PC-3 (cell line): ENCODE measurements around the gene NUDT8. TPM values are rescaled to one million over a fixed set of nuclear protein-coding genes. Genes with fewer than 3 reads are reported as not detected.
A peak's percentile ranks its signal among the peaks of the same experiment; 100 is the strongest.
"Not testable (repeated sequence)": the region's sequence is repeated elsewhere in the genome, so short reads cannot be mapped to it uniquely, and the experiment has no call there.

Experiments used
- ATAC-seq: fragments of 200-7000 bp; cut with Tn5 transposase; 2 replicates; pipeline ENCODE4 v1.9.1; 2020; ENCODE audit warnings: mild to moderate bottlenecking, moderate library complexity
- BruUV-seq: library from RNA; stranded (reverse); fragments of 400-500 nt; replicated peaks from 2 replicates; lab custom pipeline; 2021; lab: Mats Ljungman, UMichigan
- CTCF ChIA-PET: fragments of 300-600 bp; sonication (Branson Sonifier 250); formaldehyde crosslinking; loops from one replicate; lab custom pipeline; 2022; ENCODE audit warnings: antibody characterized with exemption; lab: Charles Lee
- POLR2A ChIA-PET: fragments of 300-600 bp; sonication (Branson Sonifier 250); formaldehyde crosslinking; loops from one replicate; lab custom pipeline; 2022; ENCODE audit warnings: antibody characterized with exemption; ENCODE audit not compliant: unreplicated experiment; lab: Charles Lee
- DNase-seq: peaks from one replicate; pipeline ENCODE4 v3.0.0-alpha.2; 2015
- H2AFZ ChIP-seq: fragments of 300-600 bp; sonication (generic); 2 replicates; pipeline ENCODE4 v1.6.0; 2016; ENCODE audit warnings: antibody characterized with exemption, low read length
- H3F3A ChIP-seq: fragments of 300-600 bp; sonication (generic); one replicate; pipeline ENCODE4 v1.6.0; 2017; ENCODE audit warnings: antibody characterized with exemption, low read length, control low read depth, mild to moderate bottlenecking; ENCODE audit not compliant: unreplicated experiment
- H3K27ac ChIP-seq: fragments of 300-600 bp; sonication (generic); 2 replicates; pipeline ENCODE4 v1.5.1; 2016; ENCODE audit warnings: mild to moderate bottlenecking, low read length
- H3K27me3 ChIP-seq: fragments of 300-600 bp; sonication (generic); 2 replicates; pipeline ENCODE4 v1.6.1; 2016; ENCODE audit warnings: low read length, mixed read lengths
- H3K36me3 ChIP-seq: fragments of 300-600 bp; sonication (generic); 2 replicates; pipeline ENCODE4 v1.6.1; 2016; ENCODE audit warnings: low read depth, mixed run types, low read length, mixed read lengths
- H3K4me1 ChIP-seq: fragments of 300-600 bp; sonication (generic); 2 replicates; pipeline ENCODE4 v1.5.1; 2016; ENCODE audit warnings: low read length; ENCODE audit not compliant: insufficient read depth
- H3K4me2 ChIP-seq: fragments of 300-600 bp; sonication (generic); 2 replicates; pipeline ENCODE4 v1.6.0; 2016; ENCODE audit warnings: low read length
- H3K4me3 ChIP-seq: fragments of 300-600 bp; sonication (generic); 2 replicates; pipeline ENCODE4 v1.5.1; 2016; ENCODE audit warnings: mild to moderate bottlenecking, low read length, mixed read lengths
- H3K79me2 ChIP-seq: fragments of 300-600 bp; sonication (generic); 2 replicates; pipeline ENCODE4 v1.6.1; 2017; ENCODE audit warnings: low read length, mixed read lengths
- H3K9ac ChIP-seq: fragments of 300-600 bp; sonication (generic); 2 replicates; pipeline ENCODE4 v1.6.0; 2016; ENCODE audit warnings: mild to moderate bottlenecking, low read length
- H3K9me2 ChIP-seq: fragments of 300-600 bp; sonication (generic); replicated peaks from 2 replicates; pipeline ENCODE4 v1.6.1; 2016; ENCODE audit warnings: mixed run types, low read length, mixed read lengths
- H3K9me3 ChIP-seq: fragments of 300-600 bp; sonication (generic); 2 replicates; pipeline ENCODE4 v1.6.1; 2016; ENCODE audit warnings: low read length, mixed read lengths
- H4K20me1 ChIP-seq: fragments of 300-600 bp; sonication (generic); 2 replicates; pipeline ENCODE4 v1.6.1; 2016; ENCODE audit warnings: low read length, mixed read lengths
- CTCF ChIP-seq: fragments of 300-600 bp; sonication (generic); conservative IDR thresholded peaks from 2 replicates; pipeline ENCODE4 v1.5.1; 2017; ENCODE audit warnings: antibody characterized with exemption, low read depth, mild to moderate bottlenecking, low read length
- EZH2 ChIP-seq: fragments of 300-600 bp; sonication (generic); IDR thresholded peaks from one replicate; pipeline ENCODE4 v1.6.1; 2017; ENCODE audit warnings: antibody characterized with exemption, mild to moderate bottlenecking, low read length; ENCODE audit not compliant: unreplicated experiment
- EZH2phosphoT487 ChIP-seq: fragments of 300-600 bp; sonication (generic); IDR thresholded peaks from 2 replicates; pipeline ENCODE4 v1.6.1; 2018; ENCODE audit warnings: mild to moderate bottlenecking, antibody characterized with exemption, low read length, borderline replicate concordance
- intact Hi-C: fragments of 100-400 bp; cut with micrococcal nuclease; formaldehyde crosslinking; loops from 2 replicates; pipeline ENCODE4 v1.9.0; 2023
- total RNA-seq: library from RNA; depleted of rRNA; stranded (reverse); fragments of >200 nt; gene quantifications from 2 replicates; pipeline ENCODE4 v1.2.3, GENCODE V29; 2014

NUDT8 gene
- total RNA-seq, 1 experiment from 2014 or later = 50.6 TPM

DNA sequence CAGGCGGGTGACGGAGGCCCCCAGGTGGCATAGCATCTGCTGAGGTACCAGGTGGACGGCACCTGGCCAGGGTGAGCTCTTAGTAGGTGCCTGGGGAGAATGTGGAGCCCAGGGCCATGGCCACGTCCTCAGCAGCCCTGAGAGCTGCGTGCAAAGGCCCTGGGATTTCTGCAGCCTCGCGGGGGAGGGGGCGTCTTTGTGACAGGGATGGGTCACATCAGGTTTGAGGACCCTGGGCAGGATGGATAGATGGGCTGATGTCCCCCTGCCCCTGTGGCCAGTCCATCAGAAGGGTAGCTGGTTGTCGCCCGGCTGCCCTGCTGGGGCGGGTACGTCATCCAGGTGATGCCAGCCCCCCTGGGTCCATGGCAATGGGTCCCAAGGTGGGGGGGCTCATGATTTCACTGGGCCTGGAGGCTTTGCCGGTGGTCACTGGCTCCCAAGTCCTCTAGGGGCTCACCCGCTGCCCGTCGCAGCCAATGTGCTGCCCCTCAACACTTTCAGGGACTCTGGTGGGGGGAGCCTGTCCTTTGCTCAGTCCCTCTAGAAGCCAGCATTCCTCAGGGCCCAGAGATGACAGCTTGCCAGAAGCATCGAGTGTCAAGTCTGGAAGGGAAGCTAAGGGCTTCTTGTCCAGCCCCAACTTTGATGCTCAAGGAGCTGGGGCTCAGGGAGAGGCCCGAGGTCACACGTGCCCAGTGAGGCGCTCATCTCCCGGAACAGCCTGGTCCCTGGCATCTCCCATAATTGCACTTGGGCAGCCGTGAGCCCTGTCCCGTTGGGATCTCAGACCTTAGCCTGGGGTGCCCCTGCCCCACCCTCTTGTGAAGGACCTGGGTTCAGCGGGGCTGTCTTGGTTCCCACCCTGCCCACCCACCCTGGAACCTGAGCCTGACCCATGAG, 9.0 kb upstream of the NUDT8 start:
- H3F3A ChIP-seq = no peaks in the 10 kb centered on the region
- no peak overlapping the region for H3K4me3 ChIP-seq
- H3K79me2 ChIP-seq = no peaks in the 10 kb centered on the region
- no peaks in the 10 kb centered on the region for H3K9me2 ChIP-seq
- H2AFZ ChIP-seq = no peak overlapping the region
- BruUV-seq = no TSS peak
- no peak overlapping the region for H3K9ac ChIP-seq
- ATAC-seq (no peak), DNase-seq (no peak)
- intact Hi-C loops = no loop called here
- H3K9me3 ChIP-seq = no peaks in the 10 kb centered on the region
- ChIA-PET CTCF (no interaction called here), POLR2A (no interaction called here)
- no peaks in the 10 kb centered on the region for H3K4me1 ChIP-seq
- TF ChIP-seq EZH2phosphoT487 (no peak), EZH2 (no peak), CTCF (no peak)
- H3K27ac ChIP-seq = no peak overlapping the region
- no peaks in the 10 kb centered on the region for H3K36me3 ChIP-seq
- H3K4me2 ChIP-seq = no peak overlapping the region
- no peaks in the 10 kb centered on the region for H4K20me1 ChIP-seq
- H3K27me3 ChIP-seq = no peaks in the 10 kb centered on the region

DNA sequence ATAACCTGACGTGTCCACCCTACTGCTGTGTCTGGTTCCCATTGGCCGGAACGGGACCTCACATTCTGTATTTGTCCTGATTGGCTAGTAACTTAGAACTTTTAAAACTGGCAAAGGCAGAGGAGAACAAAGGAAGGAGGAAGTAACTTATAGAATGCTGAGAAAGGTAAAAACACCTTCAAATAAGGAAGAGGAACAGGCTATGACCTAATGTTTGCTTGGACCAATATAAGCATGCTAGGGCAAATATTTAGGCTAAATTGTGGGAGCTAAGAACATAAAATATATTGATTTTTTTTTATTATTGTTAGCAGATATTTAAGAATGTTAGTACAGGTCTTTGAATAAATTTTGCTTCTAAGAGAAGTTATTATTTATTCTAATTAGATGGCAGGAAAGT, 7.7 kb upstream of the NUDT8 start:
- H3K9me3 ChIP-seq, H3F3A ChIP-seq, H4K20me1 ChIP-seq, H2AFZ ChIP-seq, H3K36me3 ChIP-seq, H3K4me3 ChIP-seq, H3K27ac ChIP-seq, H3K4me2 ChIP-seq, CTCF ChIA-PET, H3K9ac ChIP-seq, H3K4me1 ChIP-seq, H3K27me3 ChIP-seq, ATAC-seq, intact Hi-C loops, H3K9me2 ChIP-seq, DNase-seq, POLR2A ChIA-PET, BruUV-seq, H3K79me2 ChIP-seq: not testable (repeated sequence)

- no peak for DNase-seq
- POLR2A ChIA-PET = no interaction called here
- H3K36me3 ChIP-seq = no peaks in the 10 kb centered on the region
- H3K4me2 ChIP-seq = no peak overlapping the region
- H3K4me1 ChIP-seq = no peaks in the 10 kb centered on the region
- no peaks in the 10 kb centered on the region for H3F3A ChIP-seq
- no peak overlapping the region for H3K27ac ChIP-seq
- H3K79me2 ChIP-seq = no peaks in the 10 kb centered on the region
- no peak for ATAC-seq
- no peak overlapping the region for H3K9ac ChIP-seq
- H3K4me3 ChIP-seq = no peak overlapping the region
- CTCF ChIA-PET = no interaction called here
- TF ChIP-seq EZH2 = no peak
- TF ChIP-seq EZH2phosphoT487 = no peak
- TF ChIP-seq CTCF = no peak
- no peaks in the 10 kb centered on the region for H3K9me3 ChIP-seq
- H3K27me3 ChIP-seq = no peaks in the 10 kb centered on the region
- no peaks in the 10 kb centered on the region for H4K20me1 ChIP-seq
- intact Hi-C loops = no loop called here
- H2AFZ ChIP-seq = no peak overlapping the region
- BruUV-seq = TSS peak; percentile 40
- H3K9me2 ChIP-seq = no peaks in the 10 kb centered on the region
Measured at GRCh38 chr11:67636962-67637361, 7.2 kb upstream of the NUDT8 start.
